H1 (cell line): ENCODE results near the gene FGR. TPM values are rescaled to one million over a fixed set of nuclear protein-coding genes. Genes with fewer than 3 reads are reported as not detected.

ENCODE experiments used
- CTBP2 ChIP-seq: IDR thresholded peaks from 2 replicates; pipeline ENCODE4 v1.7.0; 2011; ENCODE audit warnings: borderline replicate concordance, mild to moderate bottlenecking, moderate library complexity, mixed read lengths, low read length; ENCODE audit not compliant: insufficient read depth, insufficient read length
- polyA plus RNA-seq, 7 experiments: library from polyadenylated mRNA; depleted of rRNA in 3 of 7; stranded (reverse) in 5 of 7; unstranded in 2 of 7; fragments of >200 nt in 5 of 7; fragments of 200-250 nt in 2 of 7; gene quantifications; 1 replicate in 5 of 7; 2 replicates in 1 of 7; 4 replicates in 1 of 7; pipeline versions ENCODE4 v1.2.1 to v1.2.3, GENCODE V29; 2011 to 2013; ENCODE audit warnings: missing spikeins in 2 of 7, mixed read lengths in 2 of 7
- total RNA-seq: library from RNA; stranded (reverse); fragmentation: NEBNext Ultra II Directional; extraction: Animal tissue kit (Norgen Biotek cat#: 25700); gene quantifications from 2 replicates; pipeline ENCODE4 v1.2.1, GENCODE V29; 2021

The FGR gene
- total and polyA plus RNA-seq, 2 of the 8 experiments (the other 6 are each of a cell fraction or from before 2014, with no cell fraction given): 0.22 to 0.95 TPM

DNA sequence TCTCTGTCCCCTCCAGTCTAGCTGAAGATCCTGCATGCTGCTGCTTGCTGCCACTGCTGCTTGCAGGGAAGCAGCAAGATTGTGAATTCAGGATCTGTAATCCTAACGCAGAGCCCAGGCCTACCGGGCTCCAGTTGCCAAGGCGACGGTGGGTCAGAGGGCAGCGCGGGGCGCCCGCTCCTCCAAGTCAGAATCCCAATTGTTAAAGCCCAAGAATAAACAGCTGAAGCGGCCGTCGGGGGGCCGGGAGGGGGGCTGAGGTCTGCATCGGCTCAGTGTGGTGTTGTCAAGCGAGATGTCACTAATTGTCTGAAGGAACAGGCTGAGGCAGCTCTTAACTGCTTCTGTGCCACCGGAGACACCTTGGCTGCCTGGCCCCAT is 67.8 kb downstream of the FGR start (continued):
- TF ChIP-seq CTBP2: no peak
